ENCODE results near the gene BMI1. TPM values are rescaled to one million over a fixed set of nuclear protein-coding genes. Genes with fewer than 3 reads are reported as not detected.

BMI1 gene
- total RNA-seq, 6 experiments from 2014 or later = 23.7 to 36.6 (median 27.8) TPM

GRCh38 chr10:22317771-22318565 is 2.9 kb upstream of the BMI1 start:
- 73% methylated on average over 6 of the region's 6 CpGs for WGBS (ENCODE audit: insufficient coverage, low coverage, low lambda C conversion rate, missing lambda C conversion rate)
- intact Hi-C loops (cut with DNase I) = no loop called here

DNA sequence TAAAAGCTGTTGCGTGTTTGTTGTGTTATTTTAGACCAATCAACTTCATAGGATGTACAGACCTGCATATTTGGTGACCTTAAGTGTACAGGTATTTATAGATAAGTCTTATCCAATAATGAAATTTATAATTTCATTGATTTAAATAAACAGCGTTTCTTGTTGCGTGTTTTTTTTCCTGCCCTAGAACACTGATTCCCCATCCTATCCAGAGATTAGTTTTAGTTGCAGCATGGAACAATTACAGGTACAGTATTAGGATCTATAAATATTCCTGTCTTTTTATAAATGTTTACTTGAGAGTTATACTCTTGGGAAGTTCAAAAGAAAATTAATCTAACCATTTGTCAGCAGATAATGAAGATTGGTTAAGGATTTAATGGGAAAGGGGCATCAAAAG is 2.1 kb upstream of the BMI1 start:
- ATAC-seq = no peak
- Histone ChIP-seq H3K9me3 (no peaks in the 10 kb centered on the region), H3K27me3 (no peaks in the 10 kb centered on the region), H3K27ac (no peak overlapping the region), H3K4me3 (no peak overlapping the region), H3K36me3 (no peaks in the 10 kb centered on the region), H3K4me1 (peaks cover 0 to 32% (median 7%) of the 10 kb centered on the region in 4 donors)
- 95% methylated on average over 3 of the region's 3 CpGs for WGBS (ENCODE audit: insufficient coverage, low coverage, low lambda C conversion rate, missing lambda C conversion rate)
- intact Hi-C loops (cut with DNase I) = no loop called here
- no peak for DNase-seq
- TF ChIP-seq CTCF (IDR thresholded peaks at IDR 0.05) = no peak
- no peak for TF ChIP-seq POLR2A (IDR thresholded peaks at IDR 0.05)

More at GRCh38 chr10:22317771-22318565, 2.9 kb upstream of the BMI1 start:
- no peak overlapping the region for H3K4me3 ChIP-seq
- DNase-seq = no peak
- H3K27me3 ChIP-seq = no peaks in the 10 kb centered on the region
- H3K9me3 ChIP-seq = no peaks in the 10 kb centered on the region
- H3K36me3 ChIP-seq = no peaks in the 10 kb centered on the region
- no peak overlapping the region for H3K27ac ChIP-seq
- peaks cover 0 to 24% (median 7%) of the 10 kb centered on the region in 4 donors for H3K4me1 ChIP-seq
- TF ChIP-seq CTCF (IDR thresholded peaks at IDR 0.05) (no peak), POLR2A (IDR thresholded peaks at IDR 0.05) (no peak)
- ATAC-seq = no peak

GRCh38 chr10:22319547-22319979 is 1.3 kb upstream of the BMI1 start:
- no peaks in the 10 kb centered on the region for H3K36me3 ChIP-seq
- H3K4me3 ChIP-seq = peak overlapping the region; percentile 20 to 77 (median 47)
- peaks cover 0 to 39% (median 7%) of the 10 kb centered on the region in 4 donors for H3K4me1 ChIP-seq
- intact Hi-C loops (cut with DNase I) = no loop called here
- no peak for TF ChIP-seq CTCF (IDR thresholded peaks at IDR 0.05)
- no peak for TF ChIP-seq POLR2A (IDR thresholded peaks at IDR 0.05)
- no peaks in the 10 kb centered on the region for H3K27me3 ChIP-seq
- H3K27ac ChIP-seq = peak overlapping the region in 2 of 3 donors; percentile 32 to 89
- no peaks in the 10 kb centered on the region for H3K9me3 ChIP-seq
- WGBS (ENCODE audit: insufficient coverage, low coverage, low lambda C conversion rate, missing lambda C conversion rate) = 58% methylated on average over 10 of the region's 10 CpGs
- ATAC-seq (no peak), DNase-seq (no peak)

GRCh38 chr10:22319980-22320558 is 830 bp upstream of the BMI1 start:
- Histone ChIP-seq H3K4me1 (peaks cover 0 to 45% (median 6%) of the 10 kb centered on the region in 4 donors), H3K4me3 (peak overlapping the region; percentile 20 to 77 (median 47)), H3K27me3 (no peaks in the 10 kb centered on the region), H3K27ac (peak overlapping the region; percentile 32 to 89 (median 61)), H3K36me3 (no peaks in the 10 kb centered on the region), H3K9me3 (no peaks in the 10 kb centered on the region)
- ATAC-seq = no peak
- TF ChIP-seq CTCF (IDR thresholded peaks at IDR 0.05) (peak in 1 of 4 donors; percentile 4), POLR2A (IDR thresholded peaks at IDR 0.05) (no peak)
- 5% methylated on average over 12 of the region's 30 CpGs for WGBS (ENCODE audit: insufficient coverage, low coverage, low lambda C conversion rate, missing lambda C conversion rate)
- peak in 1 of 3 donors; percentile 19 for DNase-seq
- intact Hi-C loops (cut with DNase I) = no loop called here
